Measurements from ENCODE around the gene PTCH2.

- TF ChIP-seq HOXD1 (CRISPR knock-in tag; IDR thresholded peaks at IDR 0.05): peak; percentile 36; the same call in 1 of the 2 replicates
- peak; percentile 86; the same call in 1 of the 2 replicates for TF ChIP-seq GZF1 (CRISPR knock-in tag; IDR thresholded peaks at IDR 0.05)
- peak; percentile 13 to 54; a peak in 1 of 4 replicates for TF ChIP-seq EP300 (IDR thresholded peaks at IDR 0.05; ENCODE audit: low read depth in 2 of 2, low read length in 2 of 2)
- TF ChIP-seq EP300 (CRISPR knock-in tag; IDR thresholded peaks at IDR 0.05; ENCODE audit: borderline replicate concordance): no peak; the same call in 1 of the 2 replicates
Measured at GRCh38 chr1:44799770-44800584, 43.1 kb downstream of the PTCH2 start, which contains the start of gene PLK3.

All from HepG2 (cell line).